Ovary (tissue), 3 donors: ENCODE data around the gene ZNF81.

Source experiments
- EP300 ChIP-seq: sonication (generic); formaldehyde crosslinking; IDR thresholded peaks from one replicate; pipeline ENCODE4 v1.6.1; 2017; ENCODE audit warnings: antibody characterized with exemption
- POLR2A ChIP-seq: fragments of 450-650 bp; IDR thresholded peaks from one replicate; pipeline ENCODE4 v1.6.1; 2017; ENCODE audit warnings: antibody characterized with exemption, mild to moderate bottlenecking, moderate library complexity
- TF ChIP-seq, protein P1 (sequence below), 3 donors: fragments of 450-650 bp in 2 of 3; fragments of 200-600 bp in 1 of 3; IDR thresholded peaks; one replicate each; pipeline versions ENCODE4 v1.5.1 to v1.8.0; 2016 to 2022; ENCODE audit warnings: antibody characterized with exemption in 3 of 3, mild to moderate bottlenecking in 1 of 3
- donor health status: DM: no; HTN: no; CAD: no.

DNA sequence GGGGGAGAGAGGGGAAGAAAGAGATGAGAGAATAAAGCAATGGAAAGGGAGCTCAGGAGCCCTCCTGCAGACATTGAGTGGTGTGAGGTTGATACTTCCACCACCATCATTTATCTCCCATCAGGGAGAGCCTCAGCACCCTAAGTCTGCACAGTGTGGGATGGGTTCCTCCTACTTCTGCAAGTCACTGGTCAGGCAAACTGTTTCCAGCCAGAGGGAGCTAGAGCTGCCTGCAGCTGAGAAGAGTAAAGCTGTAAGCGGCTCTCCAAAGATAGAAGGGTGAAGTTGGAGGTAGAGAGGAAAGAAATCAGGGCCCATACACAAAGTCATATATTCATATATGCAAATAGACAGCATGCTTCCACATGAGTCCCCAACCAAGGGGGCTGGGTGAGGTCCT, 21.9 kb upstream of the ZNF81 start:
- TF ChIP-seq, protein P1, sequence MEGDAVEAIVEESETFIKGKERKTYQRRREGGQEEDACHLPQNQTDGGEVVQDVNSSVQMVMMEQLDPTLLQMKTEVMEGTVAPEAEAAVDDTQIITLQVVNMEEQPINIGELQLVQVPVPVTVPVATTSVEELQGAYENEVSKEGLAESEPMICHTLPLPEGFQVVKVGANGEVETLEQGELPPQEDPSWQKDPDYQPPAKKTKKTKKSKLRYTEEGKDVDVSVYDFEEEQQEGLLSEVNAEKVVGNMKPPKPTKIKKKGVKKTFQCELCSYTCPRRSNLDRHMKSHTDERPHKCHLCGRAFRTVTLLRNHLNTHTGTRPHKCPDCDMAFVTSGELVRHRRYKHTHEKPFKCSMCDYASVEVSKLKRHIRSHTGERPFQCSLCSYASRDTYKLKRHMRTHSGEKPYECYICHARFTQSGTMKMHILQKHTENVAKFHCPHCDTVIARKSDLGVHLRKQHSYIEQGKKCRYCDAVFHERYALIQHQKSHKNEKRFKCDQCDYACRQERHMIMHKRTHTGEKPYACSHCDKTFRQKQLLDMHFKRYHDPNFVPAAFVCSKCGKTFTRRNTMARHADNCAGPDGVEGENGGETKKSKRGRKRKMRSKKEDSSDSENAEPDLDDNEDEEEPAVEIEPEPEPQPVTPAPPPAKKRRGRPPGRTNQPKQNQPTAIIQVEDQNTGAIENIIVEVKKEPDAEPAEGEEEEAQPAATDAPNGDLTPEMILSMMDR (IDR thresholded peaks at IDR 0.05), result no peak
- no peak for TF ChIP-seq POLR2A
- TF ChIP-seq EP300, result no peak
